ENCODE measurements around the gene EIF2B2. TPM values are rescaled to one million over a fixed set of nuclear protein-coding genes. Genes with fewer than 3 reads are reported as not detected.

The EIF2B2 gene
- total RNA-seq, 1 experiment from 2014 or later, result 50.5 TPM

GRCh38 chr14:75050852-75051555 lies 48.3 kb downstream of the EIF2B2 start, which contains the start of gene MLH3 (continued):
- TF ChIP-seq, protein P1, sequence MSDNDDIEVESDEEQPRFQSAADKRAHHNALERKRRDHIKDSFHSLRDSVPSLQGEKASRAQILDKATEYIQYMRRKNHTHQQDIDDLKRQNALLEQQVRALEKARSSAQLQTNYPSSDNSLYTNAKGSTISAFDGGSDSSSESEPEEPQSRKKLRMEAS (CRISPR knock-in tag; IDR thresholded peaks at IDR 0.05), result peak; percentile 95
- TF ChIP-seq ATF2 (CRISPR knock-in tag; IDR thresholded peaks at IDR 0.05; ENCODE audit: borderline replicate concordance, low read depth), result no peak
- TF ChIP-seq ERG (CRISPR knock-in tag; IDR thresholded peaks at IDR 0.05), result no peak
- TF ChIP-seq, protein P2, sequence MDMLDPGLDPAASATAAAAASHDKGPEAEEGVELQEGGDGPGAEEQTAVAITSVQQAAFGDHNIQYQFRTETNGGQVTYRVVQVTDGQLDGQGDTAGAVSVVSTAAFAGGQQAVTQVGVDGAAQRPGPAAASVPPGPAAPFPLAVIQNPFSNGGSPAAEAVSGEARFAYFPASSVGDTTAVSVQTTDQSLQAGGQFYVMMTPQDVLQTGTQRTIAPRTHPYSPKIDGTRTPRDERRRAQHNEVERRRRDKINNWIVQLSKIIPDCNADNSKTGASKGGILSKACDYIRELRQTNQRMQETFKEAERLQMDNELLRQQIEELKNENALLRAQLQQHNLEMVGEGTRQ (CRISPR knock-in tag; IDR thresholded peaks at IDR 0.05), result peak; percentile 37; the same call in 1 of the 2 replicates
- peak; percentile 82; the same call in 1 of the 2 replicates for TF ChIP-seq E2F5 (CRISPR knock-in tag; IDR thresholded peaks at IDR 0.05)
- TF ChIP-seq ESRRA (CRISPR knock-in tag; IDR thresholded peaks at IDR 0.05; ENCODE audit: borderline replicate concordance), result no peak
- no peak for TF ChIP-seq IRF2 (CRISPR knock-in tag; IDR thresholded peaks at IDR 0.05; ENCODE audit: borderline replicate concordance, low read depth)
- peak; percentile 70; the same call in 1 of the 2 replicates for TF ChIP-seq FOXP1 (CRISPR knock-in tag; IDR thresholded peaks at IDR 0.05; ENCODE audit: borderline replicate concordance)
- TF ChIP-seq RELA (CRISPR knock-in tag; IDR thresholded peaks at IDR 0.05; ENCODE audit: borderline replicate concordance), result peak; percentile 43; the same call in 1 of the 2 replicates
- no peak for TF ChIP-seq ZNF281 (CRISPR knock-in tag; IDR thresholded peaks at IDR 0.05)
- TF ChIP-seq HMGXB4 (CRISPR knock-in tag; IDR thresholded peaks at IDR 0.05), result peak; percentile 66; the same call in 1 of the 2 replicates
- TF ChIP-seq, protein P3, sequence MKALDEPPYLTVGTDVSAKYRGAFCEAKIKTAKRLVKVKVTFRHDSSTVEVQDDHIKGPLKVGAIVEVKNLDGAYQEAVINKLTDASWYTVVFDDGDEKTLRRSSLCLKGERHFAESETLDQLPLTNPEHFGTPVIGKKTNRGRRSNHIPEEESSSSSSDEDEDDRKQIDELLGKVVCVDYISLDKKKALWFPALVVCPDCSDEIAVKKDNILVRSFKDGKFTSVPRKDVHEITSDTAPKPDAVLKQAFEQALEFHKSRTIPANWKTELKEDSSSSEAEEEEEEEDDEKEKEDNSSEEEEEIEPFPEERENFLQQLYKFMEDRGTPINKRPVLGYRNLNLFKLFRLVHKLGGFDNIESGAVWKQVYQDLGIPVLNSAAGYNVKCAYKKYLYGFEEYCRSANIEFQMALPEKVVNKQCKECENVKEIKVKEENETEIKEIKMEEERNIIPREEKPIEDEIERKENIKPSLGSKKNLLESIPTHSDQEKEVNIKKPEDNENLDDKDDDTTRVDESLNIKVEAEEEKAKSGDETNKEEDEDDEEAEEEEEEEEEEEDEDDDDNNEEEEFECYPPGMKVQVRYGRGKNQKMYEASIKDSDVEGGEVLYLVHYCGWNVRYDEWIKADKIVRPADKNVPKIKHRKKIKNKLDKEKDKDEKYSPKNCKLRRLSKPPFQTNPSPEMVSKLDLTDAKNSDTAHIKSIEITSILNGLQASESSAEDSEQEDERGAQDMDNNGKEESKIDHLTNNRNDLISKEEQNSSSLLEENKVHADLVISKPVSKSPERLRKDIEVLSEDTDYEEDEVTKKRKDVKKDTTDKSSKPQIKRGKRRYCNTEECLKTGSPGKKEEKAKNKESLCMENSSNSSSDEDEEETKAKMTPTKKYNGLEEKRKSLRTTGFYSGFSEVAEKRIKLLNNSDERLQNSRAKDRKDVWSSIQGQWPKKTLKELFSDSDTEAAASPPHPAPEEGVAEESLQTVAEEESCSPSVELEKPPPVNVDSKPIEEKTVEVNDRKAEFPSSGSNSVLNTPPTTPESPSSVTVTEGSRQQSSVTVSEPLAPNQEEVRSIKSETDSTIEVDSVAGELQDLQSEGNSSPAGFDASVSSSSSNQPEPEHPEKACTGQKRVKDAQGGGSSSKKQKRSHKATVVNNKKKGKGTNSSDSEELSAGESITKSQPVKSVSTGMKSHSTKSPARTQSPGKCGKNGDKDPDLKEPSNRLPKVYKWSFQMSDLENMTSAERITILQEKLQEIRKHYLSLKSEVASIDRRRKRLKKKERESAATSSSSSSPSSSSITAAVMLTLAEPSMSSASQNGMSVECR (CRISPR knock-in tag; IDR thresholded peaks at IDR 0.05; ENCODE audit: borderline replicate concordance), result 0 out of 2 replicates have a peak, but pooled peaks have one; percentile 25

Measured in WTC11 (cell line).